Measurements from ENCODE around the gene MLLT10.

MLLT10 gene

GRCh38 chr10:21517134-21518031 is 16.6 kb upstream of the MLLT10 start:
- DNase-seq = no peak

DNA sequence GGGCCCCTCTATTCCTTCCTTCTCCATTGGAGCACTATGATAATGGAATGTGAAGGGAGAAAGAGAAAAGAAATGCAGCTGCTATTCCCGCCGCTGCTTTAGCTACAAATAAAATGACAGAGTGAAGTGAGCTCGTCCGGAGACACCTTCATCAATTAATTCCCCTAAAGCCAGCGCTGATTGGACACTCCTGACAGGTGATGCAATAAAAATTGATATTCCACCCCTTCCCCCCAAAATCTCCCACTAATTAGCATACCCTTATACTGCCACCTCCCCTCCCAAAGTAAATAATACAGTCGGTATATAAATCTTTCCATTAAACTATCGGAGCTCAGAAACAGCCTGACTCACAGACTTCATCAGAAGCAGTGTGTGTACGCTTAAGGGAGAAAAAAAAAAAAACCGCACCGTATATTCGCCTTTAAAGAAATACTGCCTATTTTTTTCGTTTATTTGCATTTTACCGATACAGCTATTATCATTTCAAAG is 15.8 kb upstream of the MLLT10 start:
- DNase-seq = peak; percentile 84

DNA sequence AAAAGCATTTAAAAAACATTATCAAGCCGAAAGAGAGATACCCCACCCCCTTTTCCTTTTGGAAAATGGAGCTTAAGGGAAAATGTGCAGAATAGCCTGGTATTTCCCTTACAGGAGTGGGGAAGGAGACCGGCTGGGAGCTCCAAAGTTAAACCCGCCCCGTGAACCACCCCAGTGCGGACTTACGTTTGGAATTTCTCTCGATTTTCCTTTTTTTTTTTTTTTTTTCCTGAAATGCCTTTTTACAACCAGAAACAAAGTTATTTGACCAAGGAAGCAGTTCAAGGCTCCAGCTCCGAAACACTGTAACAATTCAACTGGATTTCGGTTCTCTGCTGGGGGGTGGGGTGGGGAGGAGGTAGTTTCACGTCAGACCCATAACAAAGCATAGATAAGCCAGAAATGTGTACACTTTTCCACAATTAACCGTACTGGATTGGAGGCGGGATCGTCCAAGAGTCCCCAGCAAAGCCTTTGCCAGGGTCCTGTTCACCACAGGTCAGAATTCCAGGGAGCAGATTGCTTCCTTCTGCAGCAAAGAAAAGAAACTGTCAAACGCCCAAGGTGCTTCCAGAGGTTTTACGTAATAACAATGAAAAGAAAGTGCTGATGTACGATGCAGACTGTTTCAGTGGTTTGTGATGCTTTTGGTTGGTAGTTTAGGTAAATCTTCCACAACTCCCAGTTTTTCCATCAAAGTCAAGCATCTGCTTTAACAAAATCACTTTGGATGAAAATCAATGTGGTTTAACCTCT is 15.2 kb upstream of the MLLT10 start:
- no peak for DNase-seq

GRCh38 chr10:21519397-21519933 is 14.6 kb upstream of the MLLT10 start:
- DNase-seq = no peak

GRCh38 chr10:21519941-21520436 is 14.0 kb upstream of the MLLT10 start:
- DNase-seq = no peak

DNA sequence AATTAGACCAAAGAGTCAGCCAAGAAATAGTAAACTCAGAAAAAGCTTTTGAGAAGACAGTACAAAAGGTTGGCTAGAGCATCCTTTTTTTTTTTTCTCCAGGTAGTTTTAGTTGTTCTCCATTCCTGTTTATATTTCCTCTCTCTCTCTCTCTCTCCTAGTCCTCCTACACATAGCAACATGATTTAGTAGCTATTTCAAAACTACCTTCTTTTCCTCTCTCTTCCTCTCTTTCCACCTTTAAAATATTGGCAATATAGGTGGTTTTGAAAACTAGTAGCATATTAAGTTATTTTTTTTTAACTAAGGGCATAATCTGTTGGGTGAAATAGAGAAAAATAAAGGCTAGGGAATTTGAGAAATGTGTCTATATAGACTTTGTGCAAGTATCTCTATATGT is 13.5 kb upstream of the MLLT10 start:
- no peak for DNase-seq

GRCh38 chr10:21520949-21521348 is 13.1 kb upstream of the MLLT10 start:
- DNase-seq = no peak

DNA sequence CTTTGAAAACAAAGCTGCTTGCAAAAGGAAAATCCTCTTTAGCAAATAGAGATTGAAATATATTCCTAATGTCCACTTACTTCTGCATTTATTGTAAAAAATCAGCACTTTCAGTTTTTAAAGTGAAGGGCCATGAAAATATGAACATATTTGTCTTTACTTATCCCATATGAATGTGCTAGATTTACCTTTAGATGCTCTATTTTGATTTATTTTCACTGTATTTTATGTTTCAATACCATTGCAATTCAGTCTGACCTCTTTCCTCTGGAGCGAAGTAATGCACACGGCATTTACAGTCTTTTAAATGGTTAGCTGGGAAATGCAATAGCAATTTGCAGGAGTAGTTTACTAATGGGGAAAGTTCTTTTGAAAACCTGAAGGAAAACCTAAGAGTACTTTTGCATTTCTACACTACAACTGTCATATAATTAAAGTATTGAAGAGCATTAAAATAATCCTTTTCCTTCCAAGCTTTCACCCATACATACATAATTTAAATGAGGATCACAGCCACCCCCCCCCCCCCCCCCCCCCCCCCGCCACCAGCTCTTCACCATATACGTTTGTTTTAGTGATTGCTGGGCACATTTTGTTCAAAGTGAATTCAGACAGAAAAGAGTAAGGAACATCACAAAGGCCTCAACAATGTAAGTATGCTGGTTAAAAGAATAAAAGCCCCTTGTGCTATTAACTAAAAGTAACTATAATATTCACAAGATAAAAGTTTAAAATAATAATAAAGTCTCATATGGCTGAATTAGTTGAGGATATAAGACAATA is 12.1 kb upstream of the MLLT10 start:
- no peak for DNase-seq

GRCh38 chr10:21522631-21523406 is 11.2 kb upstream of the MLLT10 start:
- no peak for DNase-seq

DNA sequence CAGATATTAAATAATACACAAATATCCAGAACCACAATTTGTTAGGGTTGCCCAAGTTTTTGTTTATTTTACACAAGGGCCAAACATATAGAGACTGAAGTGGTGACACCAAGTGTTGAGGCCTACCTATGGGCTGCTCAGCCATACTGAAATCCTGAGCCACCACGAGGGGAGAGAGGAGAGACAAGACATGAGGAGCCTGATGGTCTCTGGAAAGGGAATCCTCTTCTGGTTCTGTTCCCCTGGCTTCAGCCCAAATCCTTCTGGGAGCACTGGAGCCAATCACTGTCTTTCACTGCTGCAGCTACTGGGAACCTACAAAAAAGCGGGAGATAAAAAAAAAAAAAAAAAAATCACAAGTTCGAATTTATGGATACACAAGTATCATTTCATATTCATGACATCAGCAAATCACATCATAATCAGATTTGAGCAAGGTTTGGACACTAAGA is 10.4 kb upstream of the MLLT10 start:
- DNase-seq = no peak

- DNase-seq = no peak
Measured at GRCh38 chr10:21524131-21524525, 9.9 kb upstream of the MLLT10 start.

DNA sequence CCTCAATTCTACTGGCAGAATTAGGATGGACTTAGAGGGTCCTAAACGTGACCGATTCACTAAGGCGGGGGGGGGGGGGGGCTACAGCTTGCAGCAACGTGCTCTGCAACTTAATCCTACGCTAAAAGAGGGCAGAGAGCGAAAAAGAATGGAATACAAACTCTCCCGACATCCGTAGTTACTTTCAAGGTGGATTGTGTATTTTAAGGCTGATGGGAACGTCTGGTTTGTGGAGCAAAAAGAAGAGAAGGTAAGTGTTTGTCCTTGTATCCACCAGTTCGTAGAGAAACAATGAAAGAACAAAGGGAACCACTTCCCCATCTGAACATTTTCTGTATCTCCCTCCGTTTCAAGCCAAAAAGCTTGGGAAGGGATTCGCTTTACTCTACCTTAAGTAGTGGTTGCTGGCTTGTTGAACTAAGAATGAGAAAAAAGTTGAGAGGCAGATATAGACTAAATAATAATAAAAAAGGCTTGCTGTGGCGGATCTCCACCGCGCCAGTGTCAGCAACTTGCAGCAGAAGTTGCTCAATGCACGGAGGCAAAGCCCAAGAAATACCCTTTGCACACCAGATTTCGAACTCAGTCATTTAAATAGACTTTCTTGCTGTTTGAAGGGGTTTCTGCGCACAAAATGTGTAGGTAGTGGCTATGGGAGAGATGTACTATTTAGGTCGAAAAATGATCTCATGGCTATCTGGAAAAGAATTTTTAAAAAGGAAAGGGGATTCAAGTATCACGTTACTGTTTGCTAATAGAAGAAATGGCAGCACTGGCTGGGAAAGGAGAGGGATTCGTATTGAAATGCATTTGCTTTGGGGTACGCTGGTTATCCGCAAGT is 9.3 kb upstream of the MLLT10 start:
- DNase-seq = no peak

DNA sequence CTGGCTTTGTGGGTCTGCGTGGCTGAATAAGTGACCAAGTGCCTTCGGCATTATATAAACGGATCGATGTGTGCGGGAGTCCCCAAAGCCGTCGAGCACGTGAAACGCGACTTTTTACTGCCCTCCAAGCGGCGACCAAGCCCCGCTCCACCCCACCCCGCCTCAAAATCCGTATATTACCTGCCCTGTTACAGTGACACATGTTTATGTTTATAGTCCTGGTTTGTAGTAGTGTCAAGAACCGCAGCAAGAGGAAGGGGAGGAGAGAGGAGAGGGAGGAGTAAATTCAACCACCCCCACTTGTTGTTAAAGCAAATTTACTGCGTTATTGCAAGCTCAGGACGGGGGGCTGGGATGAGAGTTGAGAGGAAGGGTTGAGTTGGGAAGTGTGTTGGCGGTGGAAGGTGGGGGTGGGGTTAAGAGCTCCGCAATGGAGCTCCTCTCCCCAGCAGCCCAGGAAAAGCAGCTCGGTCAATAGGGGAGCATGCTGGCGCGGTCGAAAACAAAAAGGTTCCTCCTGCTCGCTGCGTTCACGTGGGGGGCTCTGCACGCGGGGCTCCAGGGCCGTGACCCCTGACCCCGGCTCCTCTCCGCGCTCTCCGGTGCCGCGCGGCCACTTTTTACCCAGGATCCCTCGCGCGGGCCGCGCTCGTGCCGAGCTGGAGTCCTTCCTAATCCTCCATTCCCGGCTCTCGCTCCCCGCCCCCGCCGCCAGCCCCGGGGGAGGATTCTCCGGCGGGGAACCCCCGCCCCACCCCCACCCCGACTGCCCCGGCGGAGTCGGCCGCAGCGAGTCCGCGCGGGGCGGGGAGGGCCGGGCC is 8.5 kb upstream of the MLLT10 start, which contains the start of gene SKIDA1:
TSS of gene SKIDA1 (minus strand) at position 316 of the 821 bp plus-strand sequence. CDS start 7,860 bp downstream, outside the sequence.
- peak; percentile 73 for DNase-seq

GRCh38 chr10:21526188-21526859 is 7.7 kb upstream of the MLLT10 start:
- no peak for DNase-seq

DNA sequence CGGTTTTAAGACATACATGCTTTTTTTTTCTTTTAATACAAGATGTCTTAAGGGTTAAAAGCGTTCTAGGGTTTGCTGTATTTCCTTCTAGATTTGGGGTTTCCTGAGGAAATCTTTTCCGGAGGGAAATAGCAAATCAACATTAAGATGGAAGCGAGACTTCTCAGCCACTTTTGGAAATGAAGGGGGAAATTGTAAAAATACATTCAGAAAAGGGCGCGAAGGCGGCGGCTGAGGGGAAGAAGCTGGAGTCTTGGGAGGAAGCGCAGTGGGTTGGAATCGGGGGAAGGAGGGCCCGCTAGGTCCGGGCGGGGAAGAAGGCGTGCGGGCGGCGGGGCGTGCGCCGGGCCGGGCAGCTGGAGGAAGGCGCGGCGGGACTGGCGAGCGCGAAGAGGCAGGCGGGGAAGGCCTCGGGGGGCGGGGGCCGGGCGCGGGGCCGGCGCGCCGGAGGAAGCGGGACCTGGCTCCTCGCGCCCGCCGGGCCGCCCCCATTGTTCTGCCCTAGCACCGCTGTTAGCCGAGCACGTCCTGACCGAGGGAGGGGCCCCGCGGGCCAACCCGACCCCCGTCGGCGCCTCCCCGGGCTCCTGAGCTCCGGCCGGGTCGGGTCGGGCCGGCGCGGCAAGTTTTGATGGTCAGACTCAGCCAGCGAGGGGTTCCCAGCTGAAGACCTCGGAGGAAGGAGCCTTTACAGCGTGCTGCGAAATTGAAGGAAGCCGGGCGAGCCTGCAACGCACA is 7.0 kb upstream of the MLLT10 start:
- DNase-seq = no peak

DNA sequence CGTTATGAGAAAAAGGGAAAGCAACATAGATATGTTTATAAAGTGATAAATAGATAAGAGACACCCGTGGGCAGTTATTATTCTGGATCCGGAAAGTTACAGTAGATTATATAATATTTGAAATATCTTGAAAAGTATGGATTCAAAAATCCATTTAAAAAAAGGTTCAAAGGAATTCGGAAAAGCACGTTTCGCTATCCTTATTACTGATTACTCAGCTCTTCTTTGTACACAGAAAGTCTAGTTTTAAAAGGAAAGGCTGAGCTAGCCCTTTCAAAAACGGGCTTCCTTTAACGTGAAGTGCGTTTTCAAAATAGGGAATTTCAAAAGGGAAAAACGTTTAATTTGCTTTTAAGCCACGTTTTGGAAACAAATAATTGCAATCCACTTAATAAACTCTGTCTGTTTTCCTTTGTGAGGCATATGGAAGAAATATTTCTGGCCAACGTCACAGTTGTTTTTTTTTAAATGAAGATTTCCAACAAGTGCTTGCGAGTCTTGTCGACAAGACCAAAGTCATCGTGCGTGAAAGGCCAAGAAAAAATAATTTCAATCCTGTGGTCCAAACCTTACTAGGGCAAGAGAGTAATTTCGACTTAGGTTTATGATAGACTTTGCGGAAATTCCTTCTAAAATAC is 6.3 kb upstream of the MLLT10 start:
- no peak for DNase-seq

DNA sequence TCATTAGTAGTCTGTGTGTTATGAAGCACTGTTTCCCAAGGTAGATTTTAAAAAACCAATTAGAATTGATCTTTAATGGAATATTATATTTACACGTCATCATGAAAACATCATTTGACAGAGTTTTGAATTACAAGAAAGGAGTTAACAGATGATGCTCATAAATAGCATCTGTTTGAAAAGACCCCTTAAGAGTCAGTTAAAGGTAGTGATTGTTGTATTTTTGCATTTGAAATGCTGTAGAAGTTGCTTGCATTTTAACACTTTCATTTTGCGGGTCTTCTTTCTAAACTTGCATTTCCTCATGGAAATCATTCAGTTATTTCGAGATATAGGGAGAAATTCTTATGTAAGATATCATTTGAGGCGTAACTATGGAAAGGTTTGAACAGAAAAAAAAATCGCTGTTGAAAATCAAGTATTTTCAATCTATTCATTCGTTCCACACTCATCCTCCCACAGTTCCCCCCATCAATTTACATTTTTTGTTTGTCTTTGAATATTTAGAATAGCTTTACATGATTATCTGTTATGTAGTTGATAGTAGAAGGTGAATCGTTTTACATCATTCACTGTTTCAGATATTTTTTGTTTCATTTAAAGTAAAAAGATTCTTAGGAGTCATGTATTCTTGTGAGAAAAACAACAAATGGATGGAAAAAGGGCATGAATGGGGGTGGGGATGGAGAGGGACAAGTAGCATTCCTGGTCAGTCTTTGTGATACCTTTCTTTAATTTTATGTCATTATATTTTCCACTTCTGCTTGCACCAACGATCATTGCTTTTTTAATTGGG is 5.6 kb upstream of the MLLT10 start:
- no peak for DNase-seq
